Left ventricle myocardium inferior (tissue), 1 donor: ENCODE measurements around the gene UBE2E2. TPM values are rescaled to one million over a fixed set of nuclear protein-coding genes. Genes with fewer than 3 reads are reported as not detected.
A peak's percentile ranks its signal among the peaks of the same experiment; 100 is the strongest.

ENCODE experiments used
- DNase-seq: peaks from one replicate; pipeline ENCODE4 v3.0.0-alpha.2; 2020
- H3K27ac ChIP-seq: fragments of 200-600 bp; replicated peaks from 2 replicates; pipeline ENCODE4 v1.8.0; 2021
- H3K27me3 ChIP-seq: fragments of 200-600 bp; 2 replicates; pipeline ENCODE4 v1.8.0; 2021; ENCODE audit warnings: low read depth
- H3K36me3 ChIP-seq: fragments of 200-600 bp; 2 replicates; pipeline ENCODE4 v1.8.0; 2021
- H3K4me1 ChIP-seq: fragments of 200-600 bp; 2 replicates; pipeline ENCODE4 v1.8.0; 2021
- H3K4me3 ChIP-seq: fragments of 200-600 bp; 2 replicates; pipeline ENCODE4 v1.8.0; 2021; ENCODE audit warnings: mild to moderate bottlenecking, moderate library complexity
- H3K9me3 ChIP-seq: fragments of 200-600 bp; replicated peaks from 2 replicates; pipeline ENCODE4 v1.8.0; 2021
- CTCF ChIP-seq: fragments of 200-600 bp; IDR thresholded peaks from 2 replicates; pipeline ENCODE4 v1.8.0; 2021; ENCODE audit warnings: antibody characterized with exemption, mild to moderate bottlenecking, borderline replicate concordance
- intact Hi-C: fragments of 100-400 bp; cut with micrococcal nuclease; formaldehyde crosslinking; loops from one replicate; pipeline ENCODE4 v1.11.0; 2022
- total RNA-seq: library from RNA; stranded (reverse); fragmentation: NEBNext Ultra II Directional; extraction: Animal tissue kit (Norgen Biotek cat#: 25700); gene quantifications from one replicate; pipeline ENCODE4 v1.2.1, GENCODE V29; 2021
- donor health status: DM: no; HTN: yes; CAD: no; lungs with severe emphysema.

The UBE2E2 gene
- total RNA-seq, 1 donor from 2014 or later: 47.2 TPM

- Histone ChIP-seq H3K36me3 (no peaks in the 10 kb centered on the region), H3K27me3 (no peaks in the 10 kb centered on the region), H3K9me3 (peaks cover 29% of the 10 kb centered on the region), H3K4me3 (no peak overlapping the region), H3K4me1 (peaks cover 24% of the 10 kb centered on the region), H3K27ac (no peak overlapping the region)
- TF ChIP-seq CTCF: no peak
- intact Hi-C loops: no loop called here
- DNase-seq: no peak
Observed at GRCh38 chr3:23481616-23482278, 278.6 kb downstream of the UBE2E2 start.

GRCh38 chr3:23484386-23484785, 281.3 kb downstream of the UBE2E2 start:
- Histone ChIP-seq H3K9me3 (peaks cover 22% of the 10 kb centered on the region), H3K36me3 (no peaks in the 10 kb centered on the region), H3K4me1 (peaks cover 38% of the 10 kb centered on the region), H3K27ac (no peak overlapping the region), H3K4me3 (no peak overlapping the region), H3K27me3 (no peaks in the 10 kb centered on the region)
- DNase-seq: no peak
- intact Hi-C loops: no loop called here
- no peak for TF ChIP-seq CTCF

- Histone ChIP-seq H3K27ac (no peak overlapping the region), H3K4me1 (peaks cover 54% of the 10 kb centered on the region), H3K9me3 (peaks cover 17% of the 10 kb centered on the region), H3K27me3 (no peaks in the 10 kb centered on the region), H3K4me3 (no peak overlapping the region), H3K36me3 (no peaks in the 10 kb centered on the region)
- DNase-seq: no peak
- intact Hi-C loops: no loop called here
- no peak for TF ChIP-seq CTCF
Observed at GRCh38 chr3:23485922-23486321, 282.8 kb downstream of the UBE2E2 start.

GRCh38 chr3:23487015-23487414, 283.9 kb downstream of the UBE2E2 start:
- H3K4me1 ChIP-seq: peaks cover 52% of the 10 kb centered on the region
- no peaks in the 10 kb centered on the region for H3K36me3 ChIP-seq
- intact Hi-C loops: no loop called here
- TF ChIP-seq CTCF: no peak
- no peak for DNase-seq
- no peak overlapping the region for H3K27ac ChIP-seq
- H3K4me3 ChIP-seq: no peak overlapping the region
- no peaks in the 10 kb centered on the region for H3K27me3 ChIP-seq
- H3K9me3 ChIP-seq: peaks cover 17% of the 10 kb centered on the region

- no peak for DNase-seq
- Histone ChIP-seq H3K27ac (peak overlapping the region; percentile 29), H3K9me3 (peaks cover 17% of the 10 kb centered on the region), H3K4me3 (peak overlapping the region; percentile 7), H3K27me3 (no peaks in the 10 kb centered on the region), H3K4me1 (peaks cover 48% of the 10 kb centered on the region), H3K36me3 (no peaks in the 10 kb centered on the region)
- no peak for TF ChIP-seq CTCF
- intact Hi-C loops: no loop called here
Observed at GRCh38 chr3:23488618-23489017, 285.5 kb downstream of the UBE2E2 start.
